Epidermal melanocyte (primary cell): ENCODE results near the gene ZYG11A.
"Not testable (repeated sequence)": the region's sequence is repeated elsewhere in the genome, so short reads cannot be mapped to it uniquely, and the experiment has no call there.

ENCODE experiments used
- DNase-seq: peaks from one replicate; pipeline ENCODE4 v3.0.0; 2011; ENCODE audit warnings: low spot score; ENCODE audit not compliant: insufficient read length

ZYG11A gene

DNA sequence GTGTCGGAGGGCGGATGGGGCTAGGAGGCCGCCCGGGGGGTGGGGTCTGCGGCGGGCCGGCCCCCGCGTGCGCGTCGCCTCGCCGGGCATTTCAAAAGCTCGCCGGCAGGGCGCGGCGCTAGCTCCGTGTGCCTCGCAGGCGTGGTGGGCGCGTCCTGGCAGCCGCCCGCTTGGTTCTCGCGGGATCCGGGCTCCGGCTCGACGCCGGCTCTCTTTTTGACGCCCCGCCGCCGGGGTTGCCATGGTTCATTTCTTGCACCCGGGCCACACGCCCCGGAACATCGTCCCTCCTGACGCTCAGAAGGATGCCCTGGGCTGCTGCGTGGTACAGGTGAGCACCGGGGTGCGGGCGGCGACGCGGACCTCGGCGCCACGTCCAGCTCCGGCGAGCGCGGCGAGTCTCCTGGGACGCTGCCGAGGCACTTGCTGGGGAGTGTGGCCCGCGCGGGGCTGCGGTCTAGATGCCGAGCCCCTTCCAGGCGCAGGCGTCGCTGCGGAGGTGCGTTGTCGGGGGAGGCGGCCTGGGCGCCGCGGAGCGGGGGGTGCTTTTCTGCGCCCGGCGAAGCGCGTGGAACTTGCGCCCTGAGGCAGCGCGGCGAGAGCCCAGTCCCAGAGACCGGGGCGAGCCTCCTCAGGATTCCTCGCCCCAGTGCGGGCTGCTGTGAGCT is at the start of gene ZYG11A:
ZYG11A (plus strand) TSS at position 118 of the 668 bp plus-strand sequence; CDS start at position 242, 124 bp downstream.
- DNase-seq, result peak; percentile 29

- DNase-seq, result not testable (repeated sequence)
Observed at GRCh38 chr1:52793717-52794116, 48.8 kb upstream of the ZYG11A start.

GRCh38 chr1:52795464-52795863 is 47.1 kb upstream of the ZYG11A start:
- no peak for DNase-seq

DNA sequence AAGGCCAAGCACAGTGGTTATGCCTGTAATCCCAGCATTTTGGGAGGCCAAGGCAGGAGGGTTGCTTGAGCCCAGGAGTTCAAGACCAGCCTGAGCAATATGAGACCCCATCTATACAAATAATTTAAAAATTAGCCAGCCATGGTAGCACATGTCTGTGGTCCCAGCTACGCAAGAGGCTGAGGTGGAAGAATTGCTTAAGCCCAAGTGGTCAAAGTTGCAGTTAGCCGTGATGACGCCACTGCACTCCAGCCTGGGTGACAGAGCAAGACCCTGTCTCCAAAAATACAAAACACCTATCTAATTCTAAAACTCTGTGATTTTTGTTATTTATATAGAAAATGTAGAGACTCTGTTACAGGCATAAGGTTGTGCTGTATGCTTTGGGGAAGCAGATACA is 44.2 kb upstream of the ZYG11A start:
- no peak for DNase-seq

GRCh38 chr1:52801011-52801410 is 41.5 kb upstream of the ZYG11A start:
- DNase-seq, result no peak

GRCh38 chr1:52804083-52804482 is 38.5 kb upstream of the ZYG11A start:
- DNase-seq, result not testable (repeated sequence)

- no peak for DNase-seq
Observed at GRCh38 chr1:52814465-52814864, 28.1 kb upstream of the ZYG11A start.

GRCh38 chr1:52820830-52821229 is 21.7 kb upstream of the ZYG11A start:
- not testable (repeated sequence) for DNase-seq

- no peak for DNase-seq
Observed at GRCh38 chr1:52825868-52826267, 16.7 kb upstream of the ZYG11A start.

- DNase-seq, result no peak
Observed at GRCh38 chr1:52834798-52835197, 7.8 kb upstream of the ZYG11A start.

- no peak for DNase-seq
Observed at GRCh38 chr1:52836035-52836434, 6.5 kb upstream of the ZYG11A start.

DNA sequence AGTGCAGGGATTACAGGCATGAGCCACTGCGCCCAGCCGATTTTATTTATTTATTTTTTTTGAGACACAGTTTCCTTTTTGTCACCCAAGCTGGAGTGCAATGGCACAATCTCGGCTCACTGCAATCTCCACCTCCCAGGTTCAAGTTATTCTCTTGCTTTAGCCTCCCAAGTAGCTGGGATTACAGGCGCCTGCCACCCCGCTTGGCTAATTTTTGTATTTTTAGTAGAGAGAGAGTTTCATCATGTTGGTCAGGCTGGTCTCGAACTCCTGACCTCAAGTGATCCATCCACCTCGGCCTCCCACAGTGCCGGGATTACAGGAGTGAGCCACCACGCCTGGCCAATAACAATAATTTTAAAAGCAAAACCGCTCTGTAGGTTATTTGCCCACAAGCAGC is 3.4 kb upstream of the ZYG11A start:
- not testable (repeated sequence) for DNase-seq

GRCh38 chr1:52845119-52845518 is 2.6 kb downstream of the ZYG11A start:
- not testable (repeated sequence) for DNase-seq

DNA sequence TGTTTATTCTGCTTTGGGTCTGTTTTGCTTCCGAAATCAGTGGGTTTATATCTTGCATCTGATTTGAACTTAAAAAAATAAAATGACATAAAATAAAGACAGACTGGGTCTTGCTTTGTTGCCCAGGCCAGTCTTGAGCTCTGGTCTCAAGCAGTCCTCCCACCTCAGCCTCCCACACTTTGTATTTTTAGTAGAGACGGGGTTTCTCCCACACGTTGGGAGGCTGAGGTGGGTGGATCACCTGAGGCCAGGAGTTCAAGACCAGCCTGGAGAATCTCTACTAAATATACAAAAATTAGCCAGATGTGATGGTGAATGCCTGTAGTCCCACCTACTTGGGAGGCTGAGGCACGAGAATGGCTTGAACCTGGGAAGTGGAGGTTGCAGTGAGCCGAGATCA is 5.9 kb downstream of the ZYG11A start:
- no peak for DNase-seq

DNA sequence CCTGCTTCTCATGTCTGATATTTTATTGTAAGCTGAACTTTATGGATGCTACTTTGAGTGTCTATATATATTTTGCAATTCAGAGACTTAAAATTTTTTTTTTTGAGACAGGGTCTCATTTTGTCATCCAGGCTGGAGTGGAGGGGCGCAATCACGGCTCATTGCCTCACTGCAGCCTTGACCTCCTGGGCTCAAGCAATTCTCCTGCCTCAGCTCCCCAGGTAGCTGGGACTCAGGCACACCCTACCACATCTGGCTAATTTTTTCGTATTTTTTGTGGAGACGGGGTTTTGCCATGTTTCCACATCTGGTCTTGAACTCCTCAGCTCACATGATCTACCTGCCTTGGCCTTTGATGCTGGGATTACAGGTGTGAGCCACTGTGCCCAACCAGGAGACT is 8.4 kb downstream of the ZYG11A start:
- DNase-seq, result no peak

DNA sequence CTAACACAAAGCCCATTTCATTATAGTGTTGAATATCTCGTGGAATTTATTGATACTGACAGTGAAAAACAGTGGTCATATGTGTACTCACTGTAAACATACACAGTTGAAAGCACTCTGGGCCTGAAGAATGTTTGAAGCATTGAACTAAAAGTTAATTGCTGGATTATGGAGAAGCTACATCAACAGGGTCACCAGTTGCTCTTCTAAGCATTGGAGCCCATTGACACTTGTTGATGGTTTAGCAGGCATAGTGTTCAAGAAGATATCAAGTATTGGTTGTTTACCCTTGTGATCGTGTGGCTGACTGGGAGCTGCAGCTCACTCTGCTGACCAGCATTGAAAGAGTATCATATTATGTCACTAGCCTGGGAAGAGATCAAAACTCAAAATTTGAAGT is 10.3 kb downstream of the ZYG11A start:
- no peak for DNase-seq

- DNase-seq, result no peak
Observed at GRCh38 chr1:52855584-52855983, 13.0 kb downstream of the ZYG11A start.

- no peak for DNase-seq
Observed at GRCh38 chr1:52856026-52856425, 13.5 kb downstream of the ZYG11A start.

GRCh38 chr1:52857443-52857842 is 14.9 kb downstream of the ZYG11A start:
- no peak for DNase-seq

DNA sequence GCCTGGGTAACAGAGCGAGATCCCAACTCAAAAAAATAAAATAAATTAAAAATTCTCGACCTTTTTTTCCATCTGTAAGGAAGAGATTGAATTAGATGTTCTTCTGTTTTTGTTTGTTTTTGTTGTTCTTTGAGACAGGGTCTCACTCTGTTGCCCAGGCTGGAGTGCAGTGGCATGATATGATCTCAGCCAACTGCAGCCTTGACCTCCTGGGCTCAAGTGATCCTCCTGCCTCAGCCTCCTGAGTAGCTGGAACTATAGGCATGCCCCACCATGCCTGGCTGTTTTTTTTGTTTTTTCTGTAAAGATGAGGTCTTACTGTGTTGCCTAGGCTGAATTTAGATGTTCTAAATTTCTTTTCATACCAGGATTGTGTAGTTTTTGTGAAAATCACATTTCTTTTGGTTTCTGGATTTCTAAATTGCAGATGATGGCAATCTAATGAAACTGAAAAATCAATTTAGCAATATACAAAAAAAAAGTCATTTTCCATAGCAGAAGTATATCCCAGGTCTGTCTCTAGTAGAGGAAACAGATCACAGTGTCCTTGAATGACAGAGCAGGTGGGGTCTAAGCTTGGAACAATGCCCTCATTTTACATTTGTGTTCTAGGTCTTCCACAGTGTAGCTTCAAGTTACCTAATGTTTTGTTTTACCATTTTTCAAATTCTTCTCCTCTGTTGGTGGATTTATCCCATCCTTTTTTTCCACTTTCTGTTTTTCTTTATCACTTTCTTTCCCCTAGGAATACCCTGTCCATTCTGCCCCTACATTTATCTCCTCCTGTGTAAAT is 20.3 kb downstream of the ZYG11A start:
- no peak for DNase-seq

GRCh38 chr1:52867087-52867863 is 24.7 kb downstream of the ZYG11A start:
- no peak for DNase-seq

- DNase-seq, result not testable (repeated sequence)
Observed at GRCh38 chr1:52869727-52870126, 27.2 kb downstream of the ZYG11A start.
